ENCODE results near the gene SLC35F3.

DNA sequence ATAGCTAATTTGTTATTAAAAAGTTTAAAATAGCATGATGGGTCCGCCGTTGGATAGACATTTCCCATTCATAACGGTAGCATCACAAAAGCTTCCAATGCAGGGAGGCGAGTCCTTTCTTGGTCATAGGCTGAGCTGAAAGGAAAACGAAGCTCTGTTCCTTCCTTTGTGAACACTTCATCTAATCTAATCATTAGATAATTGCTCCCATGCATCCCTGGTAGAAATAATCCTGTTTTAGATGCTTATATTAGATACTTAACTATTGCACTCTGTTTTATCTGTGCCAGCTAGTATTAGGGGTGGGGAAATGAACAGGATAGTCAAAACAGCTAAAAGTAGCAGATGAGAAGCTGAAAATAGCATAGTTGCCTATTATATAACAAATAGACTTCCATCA lies 215.0 kb downstream of the SLC35F3 start:
- TF ChIP-seq, protein P1, sequence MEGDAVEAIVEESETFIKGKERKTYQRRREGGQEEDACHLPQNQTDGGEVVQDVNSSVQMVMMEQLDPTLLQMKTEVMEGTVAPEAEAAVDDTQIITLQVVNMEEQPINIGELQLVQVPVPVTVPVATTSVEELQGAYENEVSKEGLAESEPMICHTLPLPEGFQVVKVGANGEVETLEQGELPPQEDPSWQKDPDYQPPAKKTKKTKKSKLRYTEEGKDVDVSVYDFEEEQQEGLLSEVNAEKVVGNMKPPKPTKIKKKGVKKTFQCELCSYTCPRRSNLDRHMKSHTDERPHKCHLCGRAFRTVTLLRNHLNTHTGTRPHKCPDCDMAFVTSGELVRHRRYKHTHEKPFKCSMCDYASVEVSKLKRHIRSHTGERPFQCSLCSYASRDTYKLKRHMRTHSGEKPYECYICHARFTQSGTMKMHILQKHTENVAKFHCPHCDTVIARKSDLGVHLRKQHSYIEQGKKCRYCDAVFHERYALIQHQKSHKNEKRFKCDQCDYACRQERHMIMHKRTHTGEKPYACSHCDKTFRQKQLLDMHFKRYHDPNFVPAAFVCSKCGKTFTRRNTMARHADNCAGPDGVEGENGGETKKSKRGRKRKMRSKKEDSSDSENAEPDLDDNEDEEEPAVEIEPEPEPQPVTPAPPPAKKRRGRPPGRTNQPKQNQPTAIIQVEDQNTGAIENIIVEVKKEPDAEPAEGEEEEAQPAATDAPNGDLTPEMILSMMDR (conservative IDR thresholded peaks at IDR 0.05; ENCODE audit: low read length): no peak
- no peak for TF ChIP-seq EZH2phosphoT487 (IDR thresholded peaks at IDR 0.05; ENCODE audit: borderline replicate concordance, low read depth, low read length)
